ENCODE measurements around the gene ACO1.

ACO1 gene

GRCh38 chr9:32406046-32406445 lies 21.6 kb downstream of the ACO1 start:
- DNase-seq (ENCODE audit: low spot score) = no peak
- H3K27ac ChIP-seq = no peak overlapping the region
- ChIA-PET POLR2A (ENCODE audit: low non-redundant PET) (no interaction called here), CTCF (no interaction called here)
- no peak for TF ChIP-seq CTCF (conservative IDR thresholded peaks at IDR 0.05; ENCODE audit: low read depth)

GRCh38 chr9:32411753-32412152 lies 27.3 kb downstream of the ACO1 start:
- H3K27ac ChIP-seq = no peak overlapping the region
- ChIA-PET POLR2A (ENCODE audit: low non-redundant PET) (no interaction called here), CTCF (no interaction called here)
- no peak for DNase-seq (ENCODE audit: low spot score)
- TF ChIP-seq CTCF (conservative IDR thresholded peaks at IDR 0.05; ENCODE audit: low read depth) = no peak

- TF ChIP-seq CTCF (conservative IDR thresholded peaks at IDR 0.05; ENCODE audit: low read depth) = no peak
- ChIA-PET CTCF (no interaction called here), POLR2A (ENCODE audit: low non-redundant PET) (no interaction called here)
- no peak overlapping the region for H3K27ac ChIP-seq
- DNase-seq (ENCODE audit: low spot score) = no peak
These were observed 28.0 kb downstream of the ACO1 start for GRCh38 chr9:32412440-32412839.

- ChIA-PET CTCF (interaction anchor here (0.7 to 1.2 kb wide), 2 partner anchors 34 to 477 kb away, joined by 4 to 5 read pairs; no protein-coding TSS in a partner anchor), POLR2A (ENCODE audit: low non-redundant PET) (interaction anchor here (0.7 kb wide), 1 partner anchor 29 kb away, joined by 3 read pairs; no protein-coding TSS in a partner anchor)
- no peak for DNase-seq (ENCODE audit: low spot score)
- TF ChIP-seq CTCF (conservative IDR thresholded peaks at IDR 0.05; ENCODE audit: low read depth) = no peak
- no peak overlapping the region for H3K27ac ChIP-seq
These were observed 29.0 kb downstream of the ACO1 start for GRCh38 chr9:32413424-32413823.

- CTCF ChIA-PET = interaction anchor here (0.7 kb wide), 1 partner anchor 37 kb away, joined by 4 read pairs; no protein-coding TSS in a partner anchor
- no peak for DNase-seq (ENCODE audit: low spot score)
- H3K27ac ChIP-seq = no peak overlapping the region
- no peak for TF ChIP-seq CTCF (conservative IDR thresholded peaks at IDR 0.05; ENCODE audit: low read depth)
- POLR2A ChIA-PET (ENCODE audit: low non-redundant PET) = no interaction called here
These were observed 30.4 kb downstream of the ACO1 start for GRCh38 chr9:32414856-32415255.

GRCh38 chr9:32419921-32420320 lies 35.5 kb downstream of the ACO1 start:
- CTCF ChIA-PET = interaction anchor here (0.5 to 1.7 kb wide), 3 partner anchors 41 to 359 kb away, joined by 3 read pairs; no protein-coding TSS in a partner anchor
- H3K27ac ChIP-seq = no peak overlapping the region
- DNase-seq (ENCODE audit: low spot score) = no peak
- TF ChIP-seq CTCF (conservative IDR thresholded peaks at IDR 0.05; ENCODE audit: low read depth) = no peak
- POLR2A ChIA-PET (ENCODE audit: low non-redundant PET) = no interaction called here

All from RWPE1 (cell line).